Subcutaneous abdominal adipose tissue (tissue), 5 donors: ENCODE data around the gene NOP10.
"Not testable (repeated sequence)": the region's sequence is repeated elsewhere in the genome, so short reads cannot be mapped to it uniquely, and the experiment has no call there.

ENCODE experiments used
- H3K27ac ChIP-seq: one replicate; pipeline ENCODE4 v1.7.0; 2013; ENCODE audit warnings: low read depth, mild to moderate bottlenecking, inconsistent platforms, low read length, moderate library complexity
- H3K27me3 ChIP-seq, 5 donors: one replicate each; pipeline ENCODE4 v1.7.0; 2013; ENCODE audit warnings: low read length in 5 of 5, inconsistent platforms in 1 of 5; ENCODE audit not compliant: control insufficient read depth in 5 of 5, insufficient read depth in 4 of 5
- H3K36me3 ChIP-seq, 5 donors: one replicate each; pipeline ENCODE4 v1.7.0; 2013; ENCODE audit warnings: low read length in 5 of 5; ENCODE audit not compliant: control insufficient read depth in 5 of 5, insufficient read depth in 5 of 5
- H3K4me1 ChIP-seq, 5 donors: one replicate each; pipeline ENCODE4 v1.7.0; 2013; ENCODE audit warnings: low read length in 5 of 5, mild to moderate bottlenecking in 3 of 5, moderate library complexity in 1 of 5; ENCODE audit not compliant: control insufficient read depth in 5 of 5, insufficient read depth in 5 of 5
- H3K4me3 ChIP-seq, 5 donors: one replicate each; pipeline ENCODE4 v1.7.0; 2013; ENCODE audit warnings: low read length in 5 of 5, low read depth in 1 of 5
- H3K9ac ChIP-seq, 5 donors: one replicate each; pipeline ENCODE4 v1.7.0; 2013; ENCODE audit warnings: low read length in 5 of 5, mild to moderate bottlenecking in 4 of 5, moderate library complexity in 3 of 5
- H3K9me3 ChIP-seq, 5 donors: one replicate each; pipeline ENCODE4 v1.7.0; 2013; ENCODE audit warnings: low read length in 5 of 5; ENCODE audit not compliant: control insufficient read depth in 5 of 5
- donor health status: healthy.
- donor health status: healthy.
- donor health status: healthy.
- donor health status: healthy.
- donor health status: healthy.

Gene NOP10

DNA sequence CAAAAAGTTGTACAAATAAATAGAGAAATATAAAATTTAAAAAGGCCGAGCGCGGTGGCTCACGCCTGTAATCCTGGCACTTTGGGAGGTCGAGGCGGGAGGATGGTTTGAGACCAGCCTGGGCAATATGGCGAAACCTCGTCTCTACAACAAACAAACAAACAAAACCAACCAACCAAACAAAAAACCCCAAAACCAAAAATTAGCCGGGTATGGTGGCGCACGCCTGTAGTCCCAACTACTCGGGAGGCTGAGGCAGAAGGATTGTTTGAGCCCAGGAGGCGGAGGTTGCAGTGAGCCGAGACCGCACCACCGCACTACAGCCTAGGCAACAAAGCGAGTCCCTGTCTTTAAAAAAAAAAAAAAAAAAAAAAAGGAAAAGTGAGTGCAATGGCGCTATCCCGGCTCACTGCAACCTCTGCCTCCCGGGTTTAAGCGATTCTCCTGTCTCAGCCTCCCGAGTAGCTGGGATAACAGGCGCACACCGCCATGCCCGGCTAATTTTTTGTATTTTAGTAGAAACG is 661 bp downstream of the NOP10 start:
- H3K36me3 ChIP-seq, H3K9me3 ChIP-seq, H3K27me3 ChIP-seq: not testable (repeated sequence)
- peak overlapping the region; percentile 86 to 100 (median 99) for H3K4me3 ChIP-seq
- peak overlapping the region; percentile 94 for H3K27ac ChIP-seq
- peak overlapping the region in 4 of 5 donors; percentile 77 to 99 (median 88) for H3K9ac ChIP-seq
- H3K4me1 ChIP-seq: peaks cover 2 to 28% (median 24%) of the 10 kb centered on the region in 5 donors

DNA sequence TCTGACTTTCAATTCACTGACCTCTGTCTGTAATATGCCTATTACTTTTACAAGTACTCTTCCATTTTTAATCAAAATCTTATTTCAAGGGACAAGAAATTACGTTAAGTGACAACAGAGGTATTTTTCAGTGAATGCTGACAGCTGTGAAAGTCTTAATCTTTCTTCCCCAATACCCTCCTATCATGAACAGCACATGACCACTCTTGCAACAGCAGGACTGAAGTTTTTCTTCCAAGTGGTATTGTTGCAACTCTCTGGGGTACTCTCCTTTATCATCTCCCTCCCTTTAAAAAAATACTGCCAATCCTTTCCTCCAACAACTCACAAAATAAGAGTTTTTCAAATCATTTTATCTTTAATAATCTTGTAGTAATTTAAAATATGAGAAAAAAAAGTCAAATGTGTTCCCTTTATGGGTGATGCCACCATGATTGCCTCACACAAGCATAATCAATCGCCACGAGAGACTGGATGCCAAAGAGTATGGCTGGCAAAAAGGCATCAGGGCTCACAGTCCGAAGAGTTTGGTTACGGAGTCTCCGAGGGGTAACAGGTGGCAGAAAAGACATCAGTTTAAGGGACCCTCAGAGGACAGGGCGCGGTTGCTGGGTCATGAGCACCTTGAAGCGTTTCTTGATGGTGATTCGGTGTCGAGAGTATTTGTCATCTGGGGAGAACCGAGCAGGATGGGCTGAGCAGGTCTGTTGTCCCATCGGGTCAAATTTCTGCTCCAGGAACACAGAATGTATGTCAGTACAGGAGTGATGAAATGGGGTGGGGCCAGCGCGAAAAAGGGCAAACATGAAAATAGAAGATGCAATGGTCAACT is 1.3 kb downstream of the NOP10 start:
- Histone ChIP-seq H3K27ac (peak overlapping the region; percentile 94), H3K36me3 (peaks cover 0 to 4% (median 0%) of the 10 kb centered on the region in 5 donors), H3K9me3 (no peaks in the 10 kb centered on the region), H3K27me3 (no peaks in the 10 kb centered on the region), H3K4me3 (peak overlapping the region; percentile 86 to 100 (median 99)), H3K4me1 (peaks cover 4 to 35% (median 30%) of the 10 kb centered on the region in 5 donors), H3K9ac (peak overlapping the region in 1 of 5 donors; percentile 96)

DNA sequence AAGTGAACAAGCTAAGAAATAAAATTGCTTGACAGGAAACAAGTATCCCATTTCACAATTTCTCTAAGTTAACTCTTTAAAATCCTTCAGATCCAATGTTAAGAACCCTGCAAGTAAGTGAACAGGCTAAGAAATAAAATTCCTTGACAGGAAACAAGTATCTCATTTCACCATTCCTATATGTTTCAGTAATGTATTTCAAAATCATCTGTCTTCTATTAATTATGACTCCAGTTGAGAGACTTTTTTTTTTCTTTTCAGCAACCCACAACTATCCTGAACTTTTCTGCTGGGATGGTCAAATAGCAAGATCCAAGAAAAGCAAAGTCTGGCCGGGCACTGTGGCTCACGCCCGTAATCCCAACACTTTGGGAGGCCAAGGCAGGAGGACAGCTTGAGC is 3.0 kb downstream of the NOP10 start:
- Histone ChIP-seq H3K27ac (no peak overlapping the region), H3K9ac (no peak overlapping the region), H3K36me3 (peaks cover 0 to 4% (median 0%) of the 10 kb centered on the region in 5 donors), H3K4me1 (peaks cover 4 to 45% (median 41%) of the 10 kb centered on the region in 5 donors), H3K4me3 (no peak overlapping the region), H3K9me3 (no peaks in the 10 kb centered on the region), H3K27me3 (no peaks in the 10 kb centered on the region)

DNA sequence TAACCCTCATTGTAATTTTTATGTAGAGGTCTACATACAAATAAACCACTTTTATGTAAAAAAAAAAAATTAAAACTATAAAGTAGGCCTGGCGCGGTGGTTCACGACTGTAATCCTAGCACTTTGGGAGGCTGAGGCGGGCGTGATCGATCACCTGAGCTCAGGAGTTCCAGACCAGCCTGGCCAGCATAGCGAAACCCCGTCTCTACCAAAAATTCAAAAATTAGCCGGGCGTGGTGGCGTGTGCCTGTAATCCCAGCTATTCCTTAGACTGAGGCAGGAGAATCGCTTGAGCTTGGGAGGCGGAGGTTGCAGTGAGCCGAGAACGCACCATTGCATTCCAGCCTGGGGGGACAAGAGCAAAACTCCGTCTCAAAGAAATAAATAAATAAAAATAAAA is 4.6 kb downstream of the NOP10 start:
- Histone ChIP-seq H3K9me3 (no peaks in the 10 kb centered on the region), H3K27ac (peak overlapping the region; percentile 80), H3K9ac (peak overlapping the region in 4 of 5 donors; percentile 46 to 68 (median 54)), H3K27me3 (no peaks in the 10 kb centered on the region), H3K36me3 (peaks cover 0 to 4% (median 0%) of the 10 kb centered on the region in 5 donors), H3K4me3 (peak overlapping the region; percentile 70 to 95 (median 91)), H3K4me1 (peaks cover 4 to 49% (median 44%) of the 10 kb centered on the region in 5 donors)

DNA sequence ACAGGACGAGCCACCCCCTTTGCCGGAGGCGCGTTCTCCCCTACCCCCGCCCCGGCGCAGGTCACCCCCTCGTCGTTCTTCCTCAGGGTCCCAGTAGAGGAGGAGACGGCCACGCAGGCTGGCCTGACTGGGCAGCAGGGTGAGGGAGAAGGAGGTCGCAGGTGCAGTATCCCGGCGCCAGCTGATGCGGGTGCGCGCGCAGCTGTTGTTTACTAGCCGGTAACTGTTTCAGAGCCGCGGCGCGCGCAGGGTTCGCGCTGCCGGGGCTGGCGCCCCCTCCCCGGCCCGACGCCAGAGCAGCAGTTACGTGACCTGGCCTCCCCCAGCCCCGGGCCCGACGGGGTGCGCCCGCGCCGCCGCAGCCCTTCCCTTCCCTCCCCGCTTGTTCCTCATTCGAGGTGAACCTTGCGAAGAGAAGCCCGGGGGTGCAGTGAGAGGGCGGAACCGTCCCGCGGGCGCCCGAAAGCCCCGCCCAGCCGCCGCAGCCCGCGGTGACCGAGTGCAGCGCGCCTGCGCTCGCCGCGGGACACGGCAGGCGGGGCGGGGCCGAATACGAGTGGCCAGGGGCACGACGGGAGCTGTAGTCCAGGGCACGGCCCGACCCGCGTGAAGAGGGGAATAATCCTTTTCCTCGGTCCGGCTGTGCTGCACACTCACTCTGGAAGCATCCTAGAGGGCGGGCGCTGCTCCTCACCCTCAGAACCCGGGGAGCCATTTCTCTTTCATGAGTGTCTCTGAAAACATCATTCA is 5.2 kb downstream of the NOP10 start, which contains the start of gene SLC12A6:
TSS of gene SLC12A6 (minus strand) at position 225 of the 750 bp plus-strand sequence. CDS start 1,101 bp downstream, outside the sequence.
- H3K4me3 ChIP-seq: peak within 1 kb of the TSS; percentile 78 to 95 (median 91)
- peak within 1 kb of the TSS; percentile 80 for H3K27ac ChIP-seq
- peaks cover 2 to 48% (median 43%) of the 10 kb centered on the region in 5 donors for H3K4me1 ChIP-seq
- no peaks in the 10 kb centered on the region for H3K9me3 ChIP-seq
- no peaks in the 10 kb centered on the region for H3K27me3 ChIP-seq
- peaks cover 0 to 4% (median 0%) of the 10 kb centered on the region in 5 donors for H3K36me3 ChIP-seq
- H3K9ac ChIP-seq: peak within 1 kb of the TSS; percentile 77 to 91 (median 90)

DNA sequence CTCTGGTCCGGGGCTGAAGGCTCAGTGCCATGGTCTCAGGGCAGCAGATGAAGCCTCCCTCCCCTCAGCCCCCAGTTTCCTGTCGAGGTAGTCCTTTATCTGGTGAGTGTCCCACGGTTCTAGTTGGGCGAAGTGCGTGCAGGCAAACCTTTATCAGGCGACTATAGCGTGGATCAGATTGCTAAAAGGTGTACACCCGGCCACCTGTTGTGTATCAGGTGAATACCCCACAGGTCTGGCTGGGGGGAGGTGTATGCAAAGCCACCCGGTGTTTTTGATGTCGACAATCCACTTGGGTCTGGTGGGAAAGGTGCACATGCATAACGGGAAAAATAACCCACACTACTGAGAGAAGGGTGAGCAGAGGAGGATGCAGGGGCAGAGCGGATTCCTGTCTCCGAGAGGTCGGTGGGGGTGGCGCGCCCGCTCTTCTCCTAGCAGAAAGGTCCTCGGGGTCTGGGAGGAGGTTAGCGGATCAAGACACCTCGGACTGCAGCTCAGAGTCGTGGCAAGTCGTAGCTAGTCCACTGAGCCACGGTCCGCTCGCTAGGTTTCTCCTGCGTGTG is 5.9 kb downstream of the NOP10 start:
- Histone ChIP-seq H3K4me1 (peaks cover 2 to 48% (median 39%) of the 10 kb centered on the region in 5 donors), H3K36me3 (peaks cover 0 to 4% (median 0%) of the 10 kb centered on the region in 5 donors), H3K9ac (peak overlapping the region; percentile 77 to 91 (median 90)), H3K9me3 (no peaks in the 10 kb centered on the region), H3K4me3 (peak overlapping the region; percentile 78 to 95 (median 91)), H3K27me3 (no peaks in the 10 kb centered on the region), H3K27ac (peak overlapping the region; percentile 80)

DNA sequence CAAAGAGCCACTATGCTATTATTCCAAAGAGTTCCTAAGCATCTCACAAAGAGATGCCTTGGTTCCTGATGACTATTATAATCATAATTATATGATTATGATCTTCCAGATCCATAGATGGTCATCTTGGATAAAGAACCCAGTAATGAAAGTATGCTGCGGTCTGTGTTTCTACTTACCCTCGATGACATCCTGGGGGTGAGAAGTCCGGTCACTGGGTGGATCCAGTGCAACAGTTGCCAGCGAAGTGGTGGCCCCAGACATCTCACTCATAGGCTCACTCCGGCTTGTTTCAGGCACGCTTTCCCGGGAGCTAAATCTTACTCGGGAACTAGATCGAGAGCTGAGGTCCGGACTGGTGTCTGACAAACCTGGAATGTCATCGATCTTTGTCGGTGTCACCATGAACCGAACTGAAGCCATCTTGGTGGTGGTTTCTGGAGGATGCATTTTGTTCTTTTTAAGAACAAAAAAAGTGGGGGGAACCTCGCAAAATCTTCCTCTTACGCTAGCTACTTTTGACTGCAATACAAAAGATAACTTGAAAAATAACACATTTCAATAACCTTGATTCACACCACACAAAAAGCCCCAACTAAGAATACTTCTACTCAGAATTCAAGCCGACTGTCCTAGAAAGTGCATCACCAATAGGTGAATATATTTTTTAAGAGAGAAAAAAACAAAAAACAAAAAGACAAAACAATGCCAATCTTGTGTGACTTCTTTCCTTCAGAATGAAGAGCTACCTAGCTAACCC is 6.5 kb downstream of the NOP10 start:
- no peaks in the 10 kb centered on the region for H3K9me3 ChIP-seq
- H3K4me1 ChIP-seq: peaks cover 2 to 42% (median 33%) of the 10 kb centered on the region in 5 donors
- peak overlapping the region; percentile 77 to 91 (median 90) for H3K9ac ChIP-seq
- H3K27me3 ChIP-seq: no peaks in the 10 kb centered on the region
- peak overlapping the region; percentile 78 to 95 (median 91) for H3K4me3 ChIP-seq
- H3K27ac ChIP-seq: peak overlapping the region; percentile 80
- H3K36me3 ChIP-seq: peaks cover 0 to under 1% (median 0%) of the 10 kb centered on the region in 5 donors

DNA sequence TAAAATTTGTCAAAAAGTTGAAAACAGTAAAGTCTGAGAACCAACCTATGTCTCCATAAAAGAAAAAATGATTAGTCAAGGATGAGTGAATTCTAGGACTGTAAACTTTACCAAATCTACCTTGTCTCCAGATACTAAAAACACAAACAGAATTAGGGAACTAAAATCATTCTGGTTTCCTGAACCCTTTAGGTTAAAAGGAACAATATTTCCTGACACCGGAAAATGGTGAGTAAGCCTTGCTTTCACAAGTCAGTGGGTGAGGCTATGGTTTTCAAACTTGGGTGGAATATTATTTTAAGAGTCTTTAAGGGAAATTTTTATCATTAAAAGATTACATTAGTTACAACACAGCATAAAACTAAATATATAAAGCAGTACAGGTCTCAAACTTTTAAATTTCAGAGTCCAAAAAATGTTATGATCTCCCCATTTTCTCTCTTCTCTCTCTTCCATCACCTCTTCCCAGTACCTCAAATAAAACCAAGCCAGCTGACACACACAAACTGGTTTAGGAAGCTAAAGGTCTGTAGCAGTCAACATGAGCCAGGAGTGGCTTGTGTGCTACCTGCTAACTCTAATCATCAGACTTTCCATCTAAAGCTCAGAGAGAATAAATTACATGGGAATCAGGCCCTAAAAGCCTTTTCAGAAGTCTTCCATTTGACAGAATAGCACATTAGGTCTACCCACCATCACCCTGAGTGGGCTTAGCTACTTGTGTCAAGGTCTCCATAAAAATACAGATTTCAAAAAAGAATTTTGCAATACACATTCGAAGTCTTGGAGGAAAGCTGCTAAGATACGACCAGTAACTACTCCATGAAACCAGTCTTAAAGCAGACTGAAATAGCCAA is 7.5 kb downstream of the NOP10 start:
- H3K27ac ChIP-seq: peak overlapping the region; percentile 50
- no peaks in the 10 kb centered on the region for H3K9me3 ChIP-seq
- peak overlapping the region in 4 of 5 donors; percentile 4 to 64 (median 24) for H3K9ac ChIP-seq
- peak overlapping the region in 4 of 5 donors; percentile 40 to 78 (median 46) for H3K4me3 ChIP-seq
- H3K36me3 ChIP-seq: no peaks in the 10 kb centered on the region
- peaks cover 2 to 42% (median 27%) of the 10 kb centered on the region in 5 donors for H3K4me1 ChIP-seq
- no peaks in the 10 kb centered on the region for H3K27me3 ChIP-seq
